ENCODE data around the gene CAPN12.

Gene CAPN12

DNA sequence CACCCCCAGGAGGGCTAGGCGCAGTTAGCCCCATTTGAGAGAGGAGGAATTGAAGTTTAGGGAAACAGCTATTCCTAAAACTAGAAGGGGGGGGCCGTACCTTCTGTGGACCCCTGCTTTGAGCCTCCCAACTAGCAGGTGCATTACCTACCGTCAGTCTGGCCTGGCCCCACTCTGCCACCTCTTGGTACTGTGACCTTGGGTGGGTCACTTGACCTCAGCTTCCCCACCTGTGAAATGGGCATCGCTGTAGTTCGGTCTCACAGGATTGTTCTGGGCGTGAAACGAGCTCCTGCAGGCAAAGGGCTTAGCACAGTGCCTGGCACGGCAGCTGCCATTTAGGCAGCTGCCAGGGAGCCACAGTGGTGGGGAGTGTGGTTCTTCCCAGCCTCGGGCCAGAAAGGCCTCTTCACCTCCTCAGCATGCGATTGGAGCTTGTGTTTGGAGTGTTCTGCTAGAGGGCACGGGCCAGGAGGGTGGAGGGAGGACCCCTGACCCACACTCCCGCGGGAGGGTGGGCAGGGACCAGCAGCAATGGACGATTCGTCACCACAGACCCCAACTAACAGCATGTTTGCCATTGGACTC is 32.0 kb downstream of the CAPN12 start:
- Histone ChIP-seq H3K9ac (ENCODE audit: low read depth, low read length) (peak overlapping the region; percentile 30), H3K9me3 (replicated peaks; ENCODE audit: low read length) (no peaks in the 10 kb centered on the region), H3K4me3 (ENCODE audit: low read length) (no peak overlapping the region), H3K27me3 (ENCODE audit: control insufficient read depth, insufficient read depth, low read length) (no peaks in the 10 kb centered on the region), H3K36me3 (ENCODE audit: insufficient read depth, low read length) (peaks cover 91% of the 10 kb centered on the region), H3K4me1 (ENCODE audit: control insufficient read depth, insufficient read depth, low read length) (peaks cover 46% of the 10 kb centered on the region), H3K4me2 (ENCODE audit: low read length) (no peak overlapping the region)

DNA sequence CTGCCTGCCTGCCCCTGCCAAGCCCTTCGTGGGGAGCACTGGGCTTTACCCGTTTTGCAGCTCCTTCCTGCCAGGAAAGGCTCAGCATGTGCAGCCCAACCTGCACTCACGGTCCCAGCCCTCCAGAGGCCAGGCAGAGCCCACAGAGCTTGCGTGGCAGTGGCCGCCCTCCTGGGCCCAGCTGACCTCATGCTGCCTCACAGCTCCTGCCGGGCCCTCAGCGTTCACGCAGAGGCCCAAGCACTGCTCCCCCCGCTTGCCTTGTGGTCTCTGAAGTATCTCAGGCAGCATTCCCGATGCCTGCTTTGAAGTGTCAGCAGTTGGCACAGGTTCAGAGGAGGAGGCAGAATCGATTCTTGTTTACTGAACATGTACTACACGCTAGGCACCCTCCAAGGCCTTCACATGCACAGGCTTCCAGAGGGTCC is 32.5 kb downstream of the CAPN12 start:
- H3K4me3 ChIP-seq (ENCODE audit: low read length): no peak overlapping the region
- H3K4me1 ChIP-seq (ENCODE audit: control insufficient read depth, insufficient read depth, low read length): peaks cover 51% of the 10 kb centered on the region
- no peaks in the 10 kb centered on the region for H3K9me3 ChIP-seq (replicated peaks; ENCODE audit: low read length)
- H3K36me3 ChIP-seq (ENCODE audit: insufficient read depth, low read length): peaks cover 91% of the 10 kb centered on the region
- H3K4me2 ChIP-seq (ENCODE audit: low read length): peak overlapping the region; percentile 11
- H3K9ac ChIP-seq (ENCODE audit: low read depth, low read length): peak overlapping the region; percentile 30
- no peaks in the 10 kb centered on the region for H3K27me3 ChIP-seq (ENCODE audit: control insufficient read depth, insufficient read depth, low read length)

DNA sequence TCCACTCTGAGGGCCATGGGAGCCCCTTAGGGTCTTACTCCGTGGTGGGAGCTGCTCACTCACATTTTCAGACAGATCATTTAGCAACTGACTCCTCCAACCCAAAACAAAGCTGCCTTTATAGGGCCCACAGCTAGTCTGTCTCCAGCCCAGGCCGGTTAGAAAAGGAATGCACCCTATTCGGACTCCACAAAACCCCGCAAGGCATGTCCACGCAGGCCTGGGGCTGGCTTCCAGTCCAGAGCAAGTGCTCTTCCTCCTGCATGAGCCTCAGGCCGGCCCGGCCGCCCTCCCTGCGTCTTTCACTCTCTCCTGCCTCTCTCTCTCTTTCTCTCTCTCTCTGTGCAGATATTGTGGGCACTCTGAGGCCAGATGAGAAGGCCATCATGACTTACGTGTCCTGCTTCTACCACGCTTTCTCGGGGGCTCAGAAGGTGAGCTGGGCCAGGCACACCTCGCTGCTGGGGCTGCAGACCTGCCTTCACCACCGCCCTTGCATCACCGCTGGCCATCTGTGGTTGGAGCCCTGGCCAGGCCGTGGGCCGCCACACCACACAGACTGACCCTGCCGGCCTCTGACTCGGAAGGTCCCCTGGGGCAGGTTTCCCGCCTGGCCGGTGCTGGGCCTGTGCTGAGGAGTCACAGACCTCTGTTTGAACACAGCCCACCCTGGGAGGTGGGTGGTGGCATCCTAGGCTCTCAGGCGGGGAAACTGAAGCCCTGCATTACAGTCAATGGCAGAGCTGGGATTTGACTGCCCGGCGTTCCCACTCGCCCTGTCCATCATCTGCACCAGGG is 33.1 kb downstream of the CAPN12 start:
- Histone ChIP-seq H3K9ac (ENCODE audit: low read depth, low read length) (no peak overlapping the region), H3K4me3 (ENCODE audit: low read length) (no peak overlapping the region), H3K27me3 (ENCODE audit: control insufficient read depth, insufficient read depth, low read length) (no peaks in the 10 kb centered on the region), H3K4me1 (ENCODE audit: control insufficient read depth, insufficient read depth, low read length) (peaks cover 53% of the 10 kb centered on the region), H3K4me2 (ENCODE audit: low read length) (peak overlapping the region; percentile 11), H3K36me3 (ENCODE audit: insufficient read depth, low read length) (peaks cover 91% of the 10 kb centered on the region), H3K9me3 (replicated peaks; ENCODE audit: low read length) (no peaks in the 10 kb centered on the region)

DNA sequence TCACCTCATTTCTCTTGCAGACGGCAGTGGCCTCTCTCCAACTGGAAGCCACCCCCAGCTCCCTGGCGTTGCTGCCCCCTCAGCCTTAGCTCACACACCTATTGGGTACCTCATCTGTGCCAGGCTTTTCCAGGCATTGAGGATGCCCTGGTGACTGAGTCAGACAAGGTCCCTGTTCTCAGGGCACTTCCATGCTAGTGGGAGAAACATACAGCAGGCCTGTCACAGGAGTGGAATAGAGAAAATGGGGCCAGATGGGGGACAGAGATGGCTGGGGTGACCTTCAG is 33.9 kb downstream of the CAPN12 start:
- Histone ChIP-seq H3K4me1 (ENCODE audit: control insufficient read depth, insufficient read depth, low read length) (peaks cover 53% of the 10 kb centered on the region), H3K27me3 (ENCODE audit: control insufficient read depth, insufficient read depth, low read length) (no peaks in the 10 kb centered on the region), H3K4me2 (ENCODE audit: low read length) (no peak overlapping the region), H3K9me3 (replicated peaks; ENCODE audit: low read length) (no peaks in the 10 kb centered on the region), H3K9ac (ENCODE audit: low read depth, low read length) (no peak overlapping the region), H3K4me3 (ENCODE audit: low read length) (no peak overlapping the region), H3K36me3 (ENCODE audit: insufficient read depth, low read length) (peaks cover 93% of the 10 kb centered on the region)

DNA sequence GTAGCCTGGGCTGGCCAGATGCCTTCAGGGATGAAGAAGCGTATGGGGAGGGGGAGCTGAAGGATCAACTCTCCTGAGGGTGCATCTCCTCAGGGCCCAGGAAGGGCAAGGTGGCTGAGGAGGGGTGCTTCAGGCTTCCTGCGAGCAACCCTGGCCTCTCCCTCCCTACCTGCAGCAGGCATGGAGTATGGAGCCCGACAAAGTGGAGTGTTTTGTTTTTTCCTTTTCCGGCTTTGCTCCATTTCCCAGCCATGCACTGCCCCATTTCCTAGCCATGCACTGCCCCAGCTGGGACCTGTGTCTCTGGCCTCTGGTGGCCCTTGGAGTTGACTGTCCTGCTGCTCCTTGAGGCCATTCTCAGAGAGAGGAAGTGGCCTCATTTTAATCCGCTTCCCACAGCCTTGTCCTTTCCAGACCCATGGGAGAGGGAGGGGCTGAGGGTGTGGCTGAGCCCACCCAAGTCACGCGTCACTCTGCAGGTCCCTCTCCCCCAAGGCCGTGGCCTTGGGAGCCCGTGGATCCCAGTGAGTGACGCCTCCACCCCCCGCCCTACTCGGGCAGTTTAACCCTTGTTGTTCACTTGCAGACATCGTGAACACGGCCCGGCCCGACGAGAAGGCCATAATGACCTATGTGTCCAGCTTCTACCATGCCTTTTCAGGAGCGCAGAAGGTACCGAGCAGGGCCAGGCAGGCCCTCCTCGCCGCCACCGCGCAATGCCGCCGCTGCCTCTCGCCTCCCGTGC is 34.4 kb downstream of the CAPN12 start:
- Histone ChIP-seq H3K36me3 (ENCODE audit: insufficient read depth, low read length) (peaks cover 97% of the 10 kb centered on the region), H3K9ac (ENCODE audit: low read depth, low read length) (no peak overlapping the region), H3K4me1 (ENCODE audit: control insufficient read depth, insufficient read depth, low read length) (peaks cover 53% of the 10 kb centered on the region)

DNA sequence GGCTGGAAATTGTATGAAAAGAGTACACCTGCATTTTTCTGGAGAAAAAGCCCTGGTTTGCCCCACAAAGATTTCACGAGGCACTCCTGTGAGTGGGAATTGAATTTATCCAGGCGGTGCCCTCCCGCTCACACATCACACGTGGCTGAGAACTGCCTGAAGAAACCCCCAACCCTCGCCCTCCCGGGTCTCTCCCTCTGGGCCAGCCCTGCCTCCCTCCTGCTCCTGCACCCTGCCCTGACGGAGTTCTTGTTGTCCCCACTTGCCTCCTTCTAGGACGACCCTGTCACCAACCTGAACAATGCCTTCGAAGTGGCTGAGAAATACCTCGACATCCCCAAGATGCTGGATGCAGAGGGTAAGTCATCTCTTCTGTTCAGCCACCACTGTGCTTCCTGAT is 35.2 kb downstream of the CAPN12 start:
- H3K9me3 ChIP-seq (replicated peaks; ENCODE audit: low read length): no peaks in the 10 kb centered on the region
- H3K9ac ChIP-seq (ENCODE audit: low read depth, low read length): no peak overlapping the region
- peaks cover 97% of the 10 kb centered on the region for H3K36me3 ChIP-seq (ENCODE audit: insufficient read depth, low read length)
- no peak overlapping the region for H3K4me2 ChIP-seq (ENCODE audit: low read length)
- peaks cover 53% of the 10 kb centered on the region for H3K4me1 ChIP-seq (ENCODE audit: control insufficient read depth, insufficient read depth, low read length)
- H3K27me3 ChIP-seq (ENCODE audit: control insufficient read depth, insufficient read depth, low read length): no peaks in the 10 kb centered on the region
- H3K4me3 ChIP-seq (ENCODE audit: low read length): no peak overlapping the region

More for the DNA sequence above, 34.4 kb downstream of the CAPN12 start:
- Histone ChIP-seq H3K27me3 (ENCODE audit: control insufficient read depth, insufficient read depth, low read length) (no peaks in the 10 kb centered on the region), H3K9me3 (replicated peaks; ENCODE audit: low read length) (no peaks in the 10 kb centered on the region), H3K4me3 (ENCODE audit: low read length) (no peak overlapping the region), H3K4me2 (ENCODE audit: low read length) (no peak overlapping the region)

DNA sequence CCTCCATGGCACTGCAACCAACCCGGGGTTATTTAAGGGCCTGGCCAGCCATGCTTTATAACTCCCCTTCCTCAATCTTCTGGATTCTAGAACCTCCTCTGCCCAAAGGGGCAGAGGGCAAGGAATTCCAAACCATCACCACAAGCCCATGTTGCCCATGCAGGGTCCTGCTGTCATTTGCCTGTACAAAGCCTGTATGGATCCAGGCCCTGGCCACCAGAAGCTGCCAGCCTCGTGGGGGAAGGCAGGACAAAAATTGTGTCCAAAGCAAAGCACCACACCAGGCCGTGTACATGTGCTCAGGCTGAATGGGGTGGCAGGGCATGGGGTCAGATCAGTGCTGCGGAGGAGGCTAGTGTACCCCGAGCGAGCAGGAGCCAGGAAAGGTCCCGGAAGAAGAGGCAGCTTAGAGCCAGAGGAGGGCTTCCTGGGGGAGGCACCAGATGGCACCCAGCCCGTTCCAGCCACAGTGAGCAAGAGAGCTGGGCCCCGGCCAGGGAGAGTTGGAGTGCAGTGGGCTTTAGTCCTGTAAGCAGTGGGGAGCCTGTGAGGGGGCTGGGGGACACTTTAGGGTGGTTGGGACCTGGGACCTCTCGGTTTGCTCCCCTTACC is 35.8 kb downstream of the CAPN12 start:
- H3K27me3 ChIP-seq (ENCODE audit: control insufficient read depth, insufficient read depth, low read length): no peaks in the 10 kb centered on the region
- H3K9me3 ChIP-seq (replicated peaks; ENCODE audit: low read length): no peaks in the 10 kb centered on the region
- H3K36me3 ChIP-seq (ENCODE audit: insufficient read depth, low read length): peaks cover 97% of the 10 kb centered on the region
- no peak overlapping the region for H3K4me3 ChIP-seq (ENCODE audit: low read length)
- H3K4me2 ChIP-seq (ENCODE audit: low read length): no peak overlapping the region
- no peak overlapping the region for H3K9ac ChIP-seq (ENCODE audit: low read depth, low read length)
- peaks cover 53% of the 10 kb centered on the region for H3K4me1 ChIP-seq (ENCODE audit: control insufficient read depth, insufficient read depth, low read length)

DNA sequence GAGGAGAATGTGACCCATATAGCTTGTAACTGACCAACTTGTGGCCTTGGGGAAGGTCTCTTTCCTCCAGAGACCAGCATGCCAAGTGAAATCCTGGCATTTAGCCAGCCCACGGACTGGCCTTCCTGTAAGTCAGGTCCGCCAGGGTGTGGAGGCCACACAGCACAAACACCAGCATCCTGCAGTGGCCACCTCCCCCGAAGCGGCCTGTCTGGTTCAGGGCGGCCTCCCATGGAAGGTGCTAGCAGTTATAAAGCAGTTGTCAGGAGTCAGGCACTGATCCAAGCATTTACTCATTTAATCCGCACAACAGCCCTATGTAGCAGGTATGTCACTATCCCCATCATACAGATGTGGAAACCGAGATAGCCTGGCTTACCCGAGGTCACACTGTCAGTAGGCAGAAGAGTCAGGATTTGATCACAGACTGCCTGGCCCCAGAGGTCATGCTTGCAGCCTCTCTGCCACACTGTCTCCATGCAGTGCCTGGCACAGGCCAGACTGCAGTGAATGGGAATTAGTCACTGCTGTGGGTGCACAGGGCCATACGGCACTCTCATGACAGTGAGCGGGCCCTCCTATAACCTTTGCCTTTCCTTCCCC is 36.7 kb downstream of the CAPN12 start:
- peaks cover 45% of the 10 kb centered on the region for H3K4me1 ChIP-seq (ENCODE audit: control insufficient read depth, insufficient read depth, low read length)
- no peak overlapping the region for H3K9ac ChIP-seq (ENCODE audit: low read depth, low read length)
- H3K9me3 ChIP-seq (replicated peaks; ENCODE audit: low read length): no peaks in the 10 kb centered on the region
- H3K27me3 ChIP-seq (ENCODE audit: control insufficient read depth, insufficient read depth, low read length): no peaks in the 10 kb centered on the region
- H3K36me3 ChIP-seq (ENCODE audit: insufficient read depth, low read length): peaks cover 98% of the 10 kb centered on the region
- no peak overlapping the region for H3K4me3 ChIP-seq (ENCODE audit: low read length)
- no peak overlapping the region for H3K4me2 ChIP-seq (ENCODE audit: low read length)

DNA sequence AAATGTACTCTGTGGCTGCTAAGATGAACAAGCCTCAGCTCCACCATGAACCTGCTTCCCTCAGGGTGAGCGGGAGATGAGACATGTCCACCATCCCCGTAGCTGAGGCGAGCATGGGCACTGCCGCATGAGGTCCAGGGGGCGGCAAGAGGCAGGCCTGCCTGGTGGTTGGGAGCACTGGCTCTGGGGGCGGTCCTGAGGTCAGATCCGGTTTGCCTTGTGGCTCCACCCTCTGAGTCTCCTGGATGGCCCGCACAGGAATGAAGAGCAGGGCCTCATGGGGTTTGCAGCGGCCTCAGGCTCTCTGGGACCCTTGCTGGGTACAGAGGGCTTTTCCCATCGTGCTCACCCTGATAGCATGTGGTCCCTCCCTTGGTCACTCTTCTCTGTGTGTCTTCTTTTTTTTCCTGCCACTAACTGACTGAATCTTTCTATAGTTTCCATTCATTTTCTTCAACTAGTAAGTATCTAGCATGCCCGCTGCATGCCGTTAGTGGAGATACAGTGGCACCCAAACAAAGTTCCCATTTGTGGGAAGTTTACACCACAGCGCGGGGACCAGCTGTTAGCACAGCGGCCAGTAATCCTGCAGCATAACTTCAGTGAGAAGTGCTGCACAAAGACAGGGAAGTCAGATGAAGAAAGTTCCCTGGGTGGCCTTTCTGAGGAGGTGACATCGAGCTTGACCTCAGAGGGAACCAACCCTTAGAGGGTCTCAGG is 37.3 kb downstream of the CAPN12 start:
- no peaks in the 10 kb centered on the region for H3K9me3 ChIP-seq (replicated peaks; ENCODE audit: low read length)
- H3K4me2 ChIP-seq (ENCODE audit: low read length): no peak overlapping the region
- no peak overlapping the region for H3K9ac ChIP-seq (ENCODE audit: low read depth, low read length)
- H3K4me1 ChIP-seq (ENCODE audit: control insufficient read depth, insufficient read depth, low read length): peaks cover 45% of the 10 kb centered on the region
- H3K4me3 ChIP-seq (ENCODE audit: low read length): no peak overlapping the region
- peaks cover 98% of the 10 kb centered on the region for H3K36me3 ChIP-seq (ENCODE audit: insufficient read depth, low read length)
- no peaks in the 10 kb centered on the region for H3K27me3 ChIP-seq (ENCODE audit: control insufficient read depth, insufficient read depth, low read length)

DNA sequence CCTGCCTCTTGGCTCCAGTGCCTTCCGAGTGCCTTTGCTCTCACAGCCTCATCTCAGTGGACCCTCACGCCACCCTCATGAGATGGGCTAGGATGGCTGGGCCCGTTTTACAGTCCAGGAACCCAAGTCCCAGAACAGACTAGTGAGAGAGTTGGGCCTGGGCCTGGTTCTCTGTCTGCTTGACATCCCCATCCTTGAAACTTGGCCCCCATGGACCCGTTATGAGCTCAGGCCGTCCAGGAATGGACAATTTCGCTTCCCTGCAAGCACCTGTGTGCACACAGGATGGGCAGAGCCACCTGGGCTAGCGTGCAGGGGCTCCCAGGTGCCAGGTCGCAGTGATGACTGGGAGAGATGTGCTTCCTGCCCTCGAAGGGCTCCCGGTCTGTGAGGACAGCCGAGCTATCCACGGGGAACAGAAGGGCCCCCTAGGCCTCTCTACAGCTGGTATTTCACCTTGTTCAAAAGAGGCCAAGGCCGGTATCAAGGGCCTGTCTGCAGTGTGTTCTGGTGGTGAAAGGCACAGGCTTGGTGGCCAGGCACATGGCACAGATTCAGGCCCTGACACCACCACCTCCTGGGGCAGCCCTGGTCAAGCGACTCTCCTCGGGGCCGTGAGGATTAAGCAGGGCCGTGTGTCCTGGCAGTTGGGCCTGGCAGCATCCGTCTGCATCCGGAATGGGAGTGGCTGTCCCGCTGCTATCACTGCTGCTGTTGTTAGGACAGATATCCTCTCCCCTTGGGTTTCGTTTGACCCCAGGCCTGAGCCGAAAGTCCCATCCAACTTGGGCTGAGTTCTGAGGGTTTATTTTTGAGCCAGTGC is 38.9 kb downstream of the CAPN12 start:
- Histone ChIP-seq H3K27me3 (ENCODE audit: control insufficient read depth, insufficient read depth, low read length) (no peaks in the 10 kb centered on the region), H3K36me3 (ENCODE audit: insufficient read depth, low read length) (peaks cover 99% of the 10 kb centered on the region), H3K4me1 (ENCODE audit: control insufficient read depth, insufficient read depth, low read length) (peaks cover 45% of the 10 kb centered on the region), H3K9ac (ENCODE audit: low read depth, low read length) (no peak overlapping the region), H3K4me2 (ENCODE audit: low read length) (no peak overlapping the region), H3K9me3 (replicated peaks; ENCODE audit: low read length) (no peaks in the 10 kb centered on the region), H3K4me3 (ENCODE audit: low read length) (no peak overlapping the region)

All from skeletal muscle satellite cell (primary cell).